Umbilical cord (tissue), 2 donors: ENCODE measurements around the gene CUX1. TPM values are rescaled to one million over a fixed set of nuclear protein-coding genes. Genes with fewer than 3 reads are reported as not detected.
A peak's percentile ranks its signal among the peaks of the same experiment; 100 is the strongest.
"Not testable (repeated sequence)": the region's sequence is repeated elsewhere in the genome, so short reads cannot be mapped to it uniquely, and the experiment has no call there.

Source experiments
- DNase-seq: peaks from one replicate; pipeline ENCODE4 v3.0.0-alpha.2; 2015; ENCODE audit warnings: low spot score
- total RNA-seq: library from RNA; depleted of rRNA; stranded (reverse); fragments of >200 nt; gene quantifications from one replicate; pipeline ENCODE4 v1.2.3, GENCODE V29; 2014; ENCODE audit warnings: low replicate concordance; ENCODE audit not compliant: insufficient read depth

CUX1 gene
- total RNA-seq, 1 donor from 2014 or later = 92.0 TPM

DNA sequence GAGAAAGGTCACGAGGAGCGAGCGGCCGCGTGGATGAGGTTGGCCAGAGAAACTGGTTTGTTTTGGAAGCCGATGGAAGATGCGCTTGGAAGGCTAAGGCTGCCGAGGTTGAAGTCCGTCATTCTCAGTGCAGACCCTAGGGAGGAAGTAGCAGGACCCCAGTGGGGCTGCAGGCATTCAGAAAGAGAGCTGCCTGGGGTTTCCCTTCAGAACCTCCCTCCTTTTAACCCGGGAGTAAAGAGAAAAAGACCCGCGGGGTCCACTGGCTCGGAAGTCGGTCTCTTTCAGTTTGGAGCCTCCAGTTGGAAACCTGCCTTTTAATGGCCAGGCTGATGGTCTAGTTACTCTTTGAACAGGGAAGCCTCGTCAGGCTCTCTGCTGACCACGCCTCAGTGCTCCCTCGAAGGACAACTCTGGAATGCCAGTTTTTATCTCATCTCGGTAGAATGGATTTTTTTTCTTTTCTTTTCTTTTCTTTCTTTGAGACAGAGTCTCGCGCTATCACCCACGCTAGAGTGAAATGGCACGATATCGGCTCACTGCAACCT, 188.6 kb downstream of the CUX1 start:
- no peak for DNase-seq

DNA sequence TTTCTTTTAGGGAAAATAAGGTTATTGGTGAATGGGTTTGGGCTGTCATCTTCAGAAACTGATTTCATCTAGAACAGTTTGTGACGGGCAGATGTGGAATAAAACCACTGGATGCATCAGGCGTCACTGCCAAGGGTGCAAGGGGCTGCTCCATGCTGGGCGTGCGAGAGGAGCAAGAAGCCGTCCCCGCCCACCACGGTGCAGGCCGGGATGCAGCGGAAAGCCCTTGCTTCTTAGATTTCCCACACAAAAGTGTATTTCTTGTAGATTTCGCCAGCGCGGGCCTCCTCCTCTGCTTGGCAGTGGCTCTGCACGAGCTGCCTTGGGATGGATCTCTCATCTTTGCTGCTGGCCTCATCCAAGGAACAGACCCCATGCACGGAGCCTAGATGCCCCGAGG, 189.3 kb downstream of the CUX1 start:
- no peak for DNase-seq

DNA sequence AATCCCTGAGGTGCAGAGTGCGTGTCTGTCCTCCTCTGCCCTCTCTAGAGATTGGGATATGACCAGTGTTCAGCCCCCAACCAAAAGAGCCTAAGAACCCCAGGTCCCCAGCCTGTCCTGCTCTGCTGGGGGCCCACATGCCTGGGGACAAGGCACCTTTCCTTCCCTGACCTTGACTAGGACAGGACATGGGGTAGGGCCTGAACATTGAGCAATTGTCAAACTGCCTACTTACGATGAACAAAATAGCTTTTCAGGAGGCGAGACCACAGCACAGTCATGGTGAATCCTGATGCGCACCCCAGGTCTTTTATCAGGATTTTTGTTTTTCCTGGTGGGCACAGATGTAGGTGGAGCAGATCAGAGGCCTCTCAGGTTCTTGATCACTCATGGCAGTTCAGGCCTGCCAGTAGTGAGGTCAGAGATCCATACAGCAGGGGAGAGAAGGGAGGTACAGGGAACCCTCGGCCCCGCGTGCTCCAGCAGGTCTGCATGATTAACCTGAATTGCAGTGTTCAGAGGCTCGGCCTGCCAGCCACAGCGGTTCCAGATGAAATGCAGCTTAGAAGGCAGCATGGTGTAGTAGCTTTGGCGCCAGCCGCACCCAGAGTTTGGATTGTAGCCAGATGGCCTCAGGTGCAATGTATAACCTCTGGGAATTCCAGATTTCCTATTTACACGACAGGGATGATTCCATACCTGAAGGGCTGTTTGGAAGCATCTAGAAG, 191.3 kb downstream of the CUX1 start:
- DNase-seq = peak; percentile 44

DNA sequence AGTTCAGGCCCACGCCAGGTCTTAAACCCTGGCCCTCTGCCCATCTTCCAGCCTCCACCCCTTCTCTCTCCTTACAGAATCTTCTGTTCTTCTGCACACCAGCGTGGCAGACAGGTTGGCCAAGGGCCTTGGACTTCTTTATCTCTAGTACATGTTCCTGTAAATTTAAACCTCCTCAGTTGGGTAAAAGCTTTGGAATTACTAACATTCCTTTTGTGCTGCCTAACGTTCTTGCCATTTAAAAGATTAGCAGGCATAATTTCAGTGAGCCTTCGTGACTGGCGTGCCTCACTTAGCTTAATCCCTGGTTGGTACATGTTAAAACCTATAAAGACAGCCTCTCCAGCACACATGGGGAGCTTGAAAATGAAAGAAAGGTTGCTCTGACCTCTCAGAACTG, 192.2 kb downstream of the CUX1 start:
- peak; percentile 88 for DNase-seq

DNA sequence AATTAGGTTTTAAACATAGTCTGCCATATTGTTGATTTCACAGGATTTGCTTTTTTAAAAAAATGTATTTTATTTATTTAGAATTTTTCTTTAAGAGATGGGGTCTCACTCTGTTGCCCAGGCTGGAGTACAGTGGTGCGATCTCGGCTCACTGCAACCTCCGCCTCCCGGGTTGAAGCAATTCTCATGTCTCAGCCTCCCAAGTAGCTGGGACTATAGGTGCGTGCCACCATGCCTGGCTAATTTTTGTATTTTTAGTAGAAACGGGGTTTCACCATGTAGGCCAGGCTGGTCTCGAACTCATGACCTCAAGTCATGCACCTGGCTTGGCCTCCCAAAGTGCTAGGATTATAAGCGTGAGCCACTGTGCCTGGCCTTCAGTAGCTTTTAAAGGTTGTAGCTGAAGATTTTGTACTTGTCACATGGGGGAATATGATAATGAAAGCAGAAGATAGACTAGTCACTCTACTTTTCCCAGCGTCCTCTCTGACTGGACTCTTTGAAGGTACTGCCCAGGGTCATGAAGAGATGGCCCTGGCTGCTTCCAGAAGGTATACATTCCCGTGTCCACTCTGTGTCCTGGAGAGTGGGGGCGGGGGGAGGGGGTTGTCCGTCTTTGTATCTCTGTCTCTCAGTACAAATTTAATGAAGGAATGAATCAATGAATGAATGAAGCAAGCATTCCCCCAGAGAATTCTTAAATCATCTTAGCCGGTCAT, 194.8 kb downstream of the CUX1 start:
- not testable (repeated sequence) for DNase-seq

DNA sequence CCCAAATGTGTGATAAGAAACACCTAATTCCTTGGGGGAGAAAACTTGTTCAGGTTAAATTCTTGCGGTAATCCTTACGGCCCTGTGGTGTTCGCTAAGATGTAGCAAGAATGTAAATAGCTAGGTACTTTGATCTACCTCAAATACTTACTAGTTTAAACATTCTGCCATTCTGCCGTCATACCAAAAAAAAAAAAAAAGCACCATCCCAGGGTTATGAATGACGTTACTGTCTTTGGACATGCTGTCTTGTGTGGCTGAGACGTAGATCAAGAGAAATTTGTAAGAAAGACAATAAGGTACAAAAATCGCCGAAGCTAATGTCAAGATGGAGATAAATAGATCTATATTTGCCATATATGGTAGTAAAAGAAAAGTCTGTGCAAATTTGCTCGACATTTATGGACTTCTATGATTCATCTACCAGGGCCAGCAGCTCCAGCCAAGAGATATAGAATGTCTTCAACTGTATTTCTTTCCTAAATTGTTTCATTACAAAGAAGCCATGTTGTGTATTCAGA, 195.6 kb downstream of the CUX1 start:
- DNase-seq = peak; percentile 90

DNA sequence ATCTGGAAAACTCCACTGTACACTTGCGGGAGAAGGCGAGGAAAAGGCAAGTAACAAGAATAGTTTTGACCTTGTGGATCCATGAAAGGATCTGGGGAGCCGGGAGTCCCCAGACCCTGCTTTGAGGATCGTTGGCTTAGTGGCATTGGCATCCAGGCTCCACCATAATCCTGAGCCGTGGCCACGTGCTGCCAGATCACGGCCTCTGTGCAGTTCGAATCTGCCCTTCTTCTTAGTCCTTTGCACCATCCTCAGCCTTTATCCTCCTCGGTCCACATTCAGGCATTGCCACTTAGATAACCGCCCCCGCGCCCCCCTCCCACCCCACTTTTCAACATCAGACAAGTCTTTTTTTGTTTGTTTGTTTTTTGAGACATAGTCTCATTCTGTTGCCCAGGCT, 201.4 kb downstream of the CUX1 start:
- no peak for DNase-seq

DNA sequence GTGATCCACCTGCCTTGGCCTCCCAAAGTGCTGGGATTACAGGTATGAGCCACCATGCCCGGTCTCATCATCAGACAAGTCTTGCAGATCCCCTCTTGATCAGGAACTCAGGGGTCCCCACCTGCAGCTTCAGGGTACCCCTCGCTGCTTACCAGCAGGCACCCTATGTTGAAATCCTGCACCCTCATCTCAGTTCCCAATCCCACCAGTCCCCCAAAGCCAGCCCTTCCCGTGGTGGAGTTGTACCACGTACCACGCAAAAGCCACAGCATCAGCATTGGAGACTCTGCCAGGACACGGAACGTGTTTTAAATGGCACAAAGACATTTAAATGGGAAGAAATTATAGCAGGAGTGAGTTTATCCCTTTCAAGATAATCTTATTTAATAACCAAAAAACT, 202.0 kb downstream of the CUX1 start:
- DNase-seq = no peak

DNA sequence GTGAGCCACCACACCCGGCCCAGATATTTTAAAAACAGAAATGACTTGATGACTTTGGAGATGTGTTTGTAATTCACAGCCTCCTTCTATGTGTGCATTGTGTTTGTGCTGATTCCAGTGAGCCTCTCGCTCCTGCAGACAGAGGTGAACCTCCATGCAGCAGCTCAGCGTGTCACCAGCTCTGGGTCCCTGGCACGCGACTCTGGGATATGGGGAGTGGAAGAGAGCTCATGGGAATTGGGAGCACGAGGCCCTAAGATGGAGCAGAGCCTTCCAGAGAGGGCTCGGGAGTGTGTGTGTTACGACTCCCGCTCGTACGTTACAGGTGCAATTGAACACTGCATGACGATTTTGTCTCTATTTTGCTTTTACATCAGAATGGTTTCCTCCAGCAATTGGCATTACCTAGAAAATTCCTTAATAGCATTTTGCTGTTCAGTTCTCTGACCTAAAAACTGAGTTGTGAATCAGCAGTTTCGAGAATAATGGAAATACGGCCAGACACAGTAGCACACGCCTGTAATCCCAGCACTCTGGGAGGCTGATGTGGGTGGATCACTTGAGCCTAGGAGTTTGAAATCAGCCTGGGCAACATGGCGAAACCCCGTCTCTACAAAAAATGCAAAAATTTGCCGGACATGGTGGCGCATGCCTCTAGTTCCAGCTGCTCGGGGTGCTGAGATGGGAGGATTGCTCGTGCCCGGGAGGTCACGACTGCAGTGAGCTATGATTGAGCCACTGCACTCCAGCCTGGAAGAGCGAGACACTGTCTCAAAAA, 204.6 kb downstream of the CUX1 start:
- DNase-seq = peak; percentile 39

DNA sequence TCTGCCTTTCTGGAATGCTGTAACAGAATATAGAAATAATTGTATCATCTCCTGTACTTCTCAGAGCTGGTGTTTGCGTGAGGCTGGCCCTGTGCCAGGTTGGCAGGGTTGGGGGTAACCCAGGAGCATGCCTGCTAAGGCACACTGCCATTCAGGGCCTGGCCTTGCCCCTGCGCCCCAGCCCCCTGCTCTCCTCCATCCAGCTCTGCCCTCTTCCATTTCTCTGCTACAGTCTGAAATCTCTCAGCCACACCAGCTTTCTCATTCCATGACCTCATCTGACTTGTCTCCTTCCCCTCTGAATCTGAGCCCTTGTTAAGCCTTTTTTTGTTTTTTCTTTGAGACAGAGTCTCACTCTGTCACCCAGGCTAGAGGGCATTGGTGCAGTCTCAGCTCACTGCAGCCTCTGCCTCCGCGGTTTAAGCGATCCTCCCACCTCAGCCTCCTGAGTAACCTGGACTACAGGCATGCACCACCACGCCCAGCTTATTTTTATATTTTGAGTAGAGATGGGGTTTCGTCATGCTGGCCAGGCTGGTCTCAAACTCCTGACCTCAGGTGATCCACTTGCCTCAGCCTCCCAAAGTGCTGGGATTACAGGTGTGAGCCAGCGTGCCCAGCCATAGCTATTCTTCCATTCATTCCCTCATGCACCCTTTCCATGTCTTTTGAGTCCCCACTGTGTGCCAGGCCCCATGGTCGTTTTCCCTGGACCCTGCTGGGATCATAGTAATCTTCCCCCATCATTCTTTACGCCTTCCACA, 206.8 kb downstream of the CUX1 start:
- DNase-seq = no peak

DNA sequence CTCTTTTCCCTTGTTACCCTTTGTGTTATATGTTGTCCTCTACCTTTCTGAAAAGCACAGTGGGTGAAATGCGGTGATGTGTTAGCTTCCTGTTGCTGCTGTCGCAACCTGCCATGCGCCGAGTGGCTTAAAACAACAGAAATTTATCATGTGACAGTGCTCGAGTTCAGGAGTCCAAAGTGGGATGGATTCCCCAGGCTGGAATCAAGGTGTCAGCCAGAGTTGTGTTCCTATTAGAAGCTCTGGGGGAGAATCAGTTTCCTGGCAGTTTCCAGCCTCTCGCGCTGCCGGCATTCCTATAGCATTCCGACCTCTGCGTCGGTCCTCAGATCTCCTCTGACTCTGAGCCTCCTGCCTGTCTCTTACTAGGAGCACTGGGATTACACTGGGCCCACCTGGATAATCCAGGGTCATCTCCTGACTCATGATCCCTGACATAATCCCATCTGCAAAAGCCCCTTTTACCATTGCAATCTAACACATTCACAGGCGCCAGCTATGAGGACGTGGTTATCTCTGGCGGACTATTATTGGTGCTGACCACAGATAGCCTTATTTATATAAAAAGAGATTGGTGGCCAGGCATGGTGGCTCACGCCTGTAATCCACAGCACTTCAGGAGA, 207.5 kb downstream of the CUX1 start:
- no peak for DNase-seq

DNA sequence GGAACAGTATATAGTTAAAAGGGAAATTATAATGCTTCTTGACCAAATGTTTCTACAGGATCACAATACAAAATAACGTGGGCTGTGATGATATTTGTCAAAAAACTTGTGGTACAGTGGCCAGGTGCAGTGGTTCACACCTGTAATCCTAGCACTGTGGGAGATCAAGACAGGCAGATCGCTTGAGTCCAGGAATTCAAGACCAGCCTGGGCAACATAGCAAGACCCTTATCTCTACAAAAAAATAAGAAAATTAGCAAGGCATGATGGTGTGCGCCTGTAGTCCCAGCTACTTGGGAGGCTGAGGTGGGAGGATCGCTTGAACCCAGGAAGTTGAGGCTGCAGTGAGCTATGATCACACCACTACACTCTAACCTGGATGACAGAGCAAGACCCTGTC, 208.4 kb downstream of the CUX1 start:
- DNase-seq = not testable (repeated sequence)

DNA sequence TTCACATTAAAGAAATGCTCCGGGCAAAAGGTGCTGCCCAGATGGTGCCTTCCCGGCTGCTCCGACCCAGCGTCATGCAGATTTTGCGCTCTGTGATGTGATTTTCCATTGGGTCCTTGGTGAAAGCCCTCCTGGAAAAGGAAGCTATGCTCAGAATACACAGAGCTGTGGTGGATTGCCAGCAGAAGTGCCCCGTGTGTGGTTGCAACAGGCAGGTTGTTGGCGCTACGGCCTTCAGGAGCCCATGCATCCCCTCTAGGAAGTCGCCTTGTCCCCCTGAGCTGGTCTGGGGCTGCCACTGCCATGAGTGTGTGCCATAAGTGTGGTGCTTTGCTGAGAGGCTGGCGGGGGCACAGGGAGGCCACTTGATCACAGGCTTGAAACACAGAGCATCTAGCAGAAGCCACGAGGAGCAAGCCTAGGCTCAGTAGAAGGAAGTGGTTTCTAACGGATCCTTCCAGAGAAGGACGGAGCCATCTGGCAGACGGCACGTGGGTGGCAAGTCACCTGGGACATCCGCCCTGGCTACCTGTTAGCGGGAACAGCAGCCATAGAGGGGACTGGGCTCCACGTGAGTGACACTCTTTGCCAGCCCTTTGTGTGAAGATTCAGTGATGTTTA, 210.9 kb downstream of the CUX1 start:
- DNase-seq = no peak

DNA sequence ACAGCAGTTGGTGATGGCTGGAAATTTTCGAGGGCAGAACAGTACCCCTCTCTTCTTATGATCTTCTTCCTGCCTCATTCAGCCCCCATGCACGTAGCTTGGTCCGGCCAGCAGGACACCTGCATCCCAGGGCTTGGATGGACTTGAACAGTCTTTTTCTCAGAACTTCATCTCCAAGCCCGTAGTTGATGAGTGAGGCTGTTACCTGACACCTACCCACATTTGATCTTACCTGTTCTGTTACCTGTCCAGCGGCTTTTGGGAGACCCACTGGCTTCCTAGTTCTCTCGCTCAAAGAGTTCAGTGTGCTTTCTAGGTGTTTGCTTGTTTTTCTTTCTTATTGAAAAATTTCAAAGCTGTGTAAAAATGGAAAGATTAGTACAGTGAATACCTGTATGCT, 212.2 kb downstream of the CUX1 start:
- no peak for DNase-seq

DNA sequence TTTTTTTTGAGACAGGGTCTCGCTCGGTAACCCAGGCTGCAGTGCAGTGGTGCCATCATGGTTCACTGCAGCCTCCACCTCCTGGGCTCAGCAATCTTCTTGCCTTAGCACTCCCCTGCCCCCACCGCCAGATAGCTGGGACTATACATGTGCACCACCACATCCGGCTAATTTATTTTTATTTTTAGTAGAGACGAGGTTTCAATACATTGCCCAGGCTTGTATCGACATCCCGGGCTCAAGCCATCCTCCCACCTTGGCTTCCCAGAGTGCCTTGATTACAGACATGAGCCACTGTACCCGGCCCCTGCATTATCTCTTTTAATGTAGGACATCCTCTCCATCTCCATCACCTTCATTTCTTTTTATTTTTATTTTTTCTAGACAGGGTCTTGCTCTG, 213.3 kb downstream of the CUX1 start:
- no peak for DNase-seq

DNA sequence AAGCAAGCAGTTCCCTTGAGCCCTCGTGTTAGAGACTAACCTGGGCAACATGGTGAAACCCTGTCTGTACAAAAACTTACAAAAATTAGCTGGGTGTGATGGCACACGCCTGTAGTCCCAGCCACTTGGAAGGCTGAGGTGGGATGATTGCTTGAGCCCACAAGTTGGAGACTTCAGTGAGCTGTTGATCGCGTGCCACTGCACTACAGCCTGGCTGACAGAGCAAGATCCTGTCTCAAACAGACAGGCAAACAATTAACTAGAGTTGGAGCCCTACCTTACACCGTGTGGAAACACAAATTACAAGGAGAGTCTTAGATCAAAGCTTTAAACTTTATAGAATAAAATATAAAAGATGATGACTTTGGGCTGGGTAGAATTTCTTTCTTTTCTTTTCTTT, 219.5 kb downstream of the CUX1 start:
- DNase-seq = no peak

DNA sequence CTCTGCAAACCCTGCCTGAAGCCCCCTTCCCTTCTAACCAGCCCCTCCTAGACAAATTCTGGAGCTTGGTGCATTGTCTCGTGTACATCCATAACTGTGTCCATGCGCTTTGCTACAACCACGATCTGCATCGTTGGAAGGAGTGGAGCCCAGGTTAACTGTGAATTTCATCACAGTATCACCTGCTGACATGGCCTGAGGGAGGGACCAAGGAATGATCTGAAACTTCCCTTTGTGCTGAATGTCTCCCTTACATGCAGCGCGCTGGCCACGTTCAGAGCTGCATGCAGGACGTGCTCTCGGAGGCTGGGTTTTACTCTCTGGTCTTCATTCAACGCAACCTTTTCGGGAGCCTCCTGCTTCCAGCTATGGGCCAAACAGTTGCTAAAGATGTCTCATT, 222.3 kb downstream of the CUX1 start:
- DNase-seq = no peak

DNA sequence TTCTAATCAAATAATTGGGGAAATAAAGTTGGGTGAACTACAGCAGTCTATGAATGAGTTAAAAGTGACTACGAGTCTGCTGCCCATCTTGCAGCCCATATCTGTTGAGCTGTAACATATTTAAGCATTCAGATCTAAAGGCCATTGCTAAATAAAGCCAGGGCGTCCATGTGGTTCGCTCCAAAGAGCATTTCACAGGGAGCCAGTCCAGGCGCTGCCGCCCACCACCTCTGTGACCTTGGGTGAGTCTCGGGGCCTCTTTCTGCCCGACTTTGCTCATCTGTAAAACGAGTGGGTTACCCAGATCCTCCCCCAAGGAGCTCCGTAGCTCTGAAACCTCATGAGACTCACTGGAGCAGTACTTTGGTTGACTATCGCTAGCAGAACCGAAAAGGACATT, 223.1 kb downstream of the CUX1 start:
- peak; percentile 28 for DNase-seq

DNA sequence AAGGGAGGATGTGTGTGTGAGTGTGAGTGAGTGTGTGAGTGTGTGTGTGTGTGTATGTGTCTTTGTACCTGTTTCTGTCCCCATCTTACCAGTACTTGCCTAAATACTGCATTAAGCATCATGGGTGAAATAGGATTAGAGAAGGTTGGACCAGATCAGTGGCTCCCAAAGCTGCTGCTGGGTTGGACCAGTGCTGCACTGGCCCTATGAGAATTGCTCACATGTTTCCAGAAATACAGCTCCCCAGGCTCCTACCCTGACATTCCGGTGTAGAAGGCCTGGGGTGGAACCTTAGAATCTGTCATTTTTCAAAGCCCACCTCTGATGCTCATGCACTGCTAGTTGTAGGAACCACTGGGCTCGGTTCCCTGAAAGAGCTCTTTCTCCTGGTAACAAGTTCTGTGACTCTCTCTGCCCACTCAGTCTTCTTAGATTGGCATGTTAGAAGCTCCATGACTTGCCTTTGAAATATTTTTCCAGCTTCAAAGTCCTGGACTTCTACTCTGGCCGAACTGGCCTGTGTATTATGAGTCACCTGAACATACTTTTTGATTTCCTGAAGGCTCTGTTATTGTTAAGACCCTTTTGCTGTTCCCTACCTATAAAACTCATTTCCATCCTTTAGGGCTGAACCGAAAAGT, 224.7 kb downstream of the CUX1 start:
- DNase-seq = no peak

DNA sequence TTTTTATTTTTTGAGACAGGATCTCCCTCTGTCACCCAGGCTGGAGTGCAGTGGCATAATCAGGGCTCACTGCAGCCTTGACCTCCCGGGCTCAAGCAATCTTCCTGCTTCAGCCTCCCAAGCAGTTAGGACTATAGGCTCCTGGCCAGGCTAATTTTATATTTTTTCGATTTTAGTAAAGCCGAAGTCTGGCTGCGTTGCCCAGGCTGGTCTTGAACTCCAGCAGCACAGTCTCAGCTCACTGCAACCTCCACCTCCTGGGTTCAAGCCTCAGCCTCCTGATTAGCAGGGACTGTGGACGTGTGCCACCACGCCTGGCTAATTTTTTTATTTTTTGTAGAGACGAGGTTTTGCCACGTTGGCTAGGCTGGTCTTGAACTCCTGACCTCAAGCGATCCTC, 225.4 kb downstream of the CUX1 start:
- DNase-seq = not testable (repeated sequence)
